ENCODE data around the gene CHMP4A. TPM values are rescaled to one million over a fixed set of nuclear protein-coding genes. Genes with fewer than 3 reads are reported as not detected.
"Not testable (repeated sequence)": the region's sequence is repeated elsewhere in the genome, so short reads cannot be mapped to it uniquely, and the experiment has no call there.

The CHMP4A gene
- total and polyA plus RNA-seq, 2 of the 13 experiments (the other 11 are each of a cell fraction or from before 2014, with no cell fraction given): 83.6 to 113 TPM

- Histone ChIP-seq H3K36me3 (replicated peaks in 1 of 2; ENCODE audit: control insufficient read depth in 1 of 2, insufficient read depth in 2 of 2, low read length in 2 of 2) (peaks cover 4 to 12% of the 10 kb centered on the region in 2 experiments; a peak in 4 of 5 replicates), H3K4me1 (ENCODE audit: insufficient read depth, low read length) (peaks cover 10% of the 10 kb centered on the region; the same call in 1 of the 2 replicates), H3K79me2 (ENCODE audit: insufficient read depth, low read length) (peaks cover 69% of the 10 kb centered on the region)
- H2AFZ ChIP-seq (ENCODE audit: low read length); BruUV-seq (replicated peaks); H3K4me3 ChIP-seq (replicated peaks in 1 of 3; ENCODE audit: insufficient read depth in 1 of 3, low read depth in 2 of 3, low read length in 3 of 3); FAIRE-seq; H3K27ac ChIP-seq (ENCODE audit: extremely low read length, insufficient read depth, low read length); H4K20me1 ChIP-seq (ENCODE audit: insufficient read depth, low read length); in situ Hi-C loops (cut with HindIII; ENCODE audit: extremely low pct_ligation_motif_present, low pct_unique_long_range_greater_than_20kb); H3K9ac ChIP-seq (ENCODE audit: insufficient read depth, low read depth, low read length); DNase-seq (ENCODE audit: low spot score); intact Hi-C loops (cut with micrococcal nuclease; ENCODE audit: unreplicated experiment); H3K27me3 ChIP-seq (ENCODE audit: control insufficient read depth in 1 of 2, insufficient read depth in 2 of 2, low read length in 2 of 2); H3K4me2 ChIP-seq (ENCODE audit: low read depth, low read length); CTCF ChIA-PET (ENCODE audit: low intra/inter-chr PET ratio, low total read pairs); H3K9me3 ChIP-seq (ENCODE audit: low read length); TF ChIP-seq ZBTB40 (IDR thresholded peaks at IDR 0.05): not testable (repeated sequence)
- TF ChIP-seq ZNF121 (CRISPR knock-in tag; IDR thresholded peaks at IDR 0.05) (peak; percentile 75; the same call in 1 of the 2 replicates), ZNF280B (CRISPR knock-in tag; IDR thresholded peaks at IDR 0.05; ENCODE audit: borderline replicate concordance) (peak; percentile 72; the same call in 1 of the 2 replicates), ZBTB40 (CRISPR knock-in tag; IDR thresholded peaks at IDR 0.05) (0 out of 2 replicates have a peak, but pooled peaks have one; percentile 39), ZMYM3 (CRISPR knock-in tag; IDR thresholded peaks at IDR 0.05) (peak; percentile 52)
- WGBS (ENCODE audit: low lambda C conversion rate): 96% methylated on average over 4 of the region's 4 CpGs
- POLR2A ChIA-PET: interaction anchor here (0.6 to 4.4 kb wide), 6 partner anchors 9 to 207 kb away, joined by 3 to 21 read pairs (median 3); partner anchors contain the start of genes CHMP4A, CIDEB, DHRS1 and NOP9
- ATAC-seq: peak; percentile 30; the same call in 2 of the 3 replicates
These were observed 9.7 kb upstream of the CHMP4A start for GRCh38 chr14:24222987-24223386.

Data from HepG2 (cell line).